SU-DHL-6 (cell line): ENCODE measurements around the gene RBM3.

ENCODE experiments used
- H2AFZ ChIP-seq: fragments of 200-600 bp; sonication (generic); 2 replicates; pipeline ENCODE4 v1.6.1; 2014; ENCODE audit warnings: low read depth, mild to moderate bottlenecking, moderate library complexity, mixed read lengths, antibody characterized with exemption, low read length; ENCODE audit not compliant: severe bottlenecking
- H3F3A ChIP-seq: fragments of 200-600 bp; shearing (Covaris generic); 2 replicates; pipeline ENCODE4 v1.6.0; 2016; ENCODE audit warnings: antibody characterized with exemption, mild to moderate bottlenecking; ENCODE audit not compliant: insufficient read depth
- H3K27ac ChIP-seq: fragments of 200-600 bp; sonication (generic); 2 replicates; pipeline ENCODE4 v1.5.1; 2016; ENCODE audit warnings: low read depth, mild to moderate bottlenecking, low read length, moderate library complexity, mixed read lengths
- H3K27me3 ChIP-seq: fragments of 200-600 bp; sonication (generic), shearing (Covaris generic); 2 replicates; pipeline ENCODE4 v1.6.0; 2014; ENCODE audit warnings: mild to moderate bottlenecking, low read length
- H3K36me3 ChIP-seq: fragments of 200-600 bp; sonication (generic); 2 replicates; pipeline ENCODE4 v1.6.1; 2014; ENCODE audit warnings: mild to moderate bottlenecking, low read length, mixed read lengths
- H3K4me2 ChIP-seq: fragments of 300-600, 200-600 bp; shearing (Covaris generic), sonication (generic); 2 replicates; pipeline ENCODE4 v1.6.0; 2014; ENCODE audit warnings: low read length, low read depth, mild to moderate bottlenecking; ENCODE audit not compliant: poor library complexity, severe bottlenecking
- H3K4me3 ChIP-seq: fragments of 200-600 bp; sonication (generic); 2 replicates; pipeline ENCODE4 v1.5.1; 2014; ENCODE audit warnings: antibody characterized with exemption, low read length, mild to moderate bottlenecking, mixed read lengths; ENCODE audit not compliant: insufficient read depth, poor library complexity, severe bottlenecking
- H3K79me2 ChIP-seq: fragments of 200-600 bp; sonication (generic); 2 replicates; pipeline ENCODE4 v1.6.1; 2014; ENCODE audit warnings: mild to moderate bottlenecking, low read length, moderate library complexity; ENCODE audit not compliant: insufficient read depth
- H3K9ac ChIP-seq: fragments of 200-600 bp; sonication (generic); 2 replicates; pipeline ENCODE4 v1.7.0; 2014; ENCODE audit warnings: mild to moderate bottlenecking, low read length
- H3K9me2 ChIP-seq: fragments of 200-600 bp; sonication (generic); replicated peaks from 2 replicates; pipeline ENCODE4 v1.6.1; 2014; ENCODE audit warnings: low read length; ENCODE audit not compliant: insufficient read depth
- H3K9me3 ChIP-seq: fragments of 200-600 bp; sonication (generic); 2 replicates; pipeline ENCODE4 v1.6.1; 2014; ENCODE audit warnings: low read length, mixed read lengths; ENCODE audit not compliant: insufficient read depth
- H4K20me1 ChIP-seq: fragments of 200-600 bp; sonication (generic); 2 replicates; pipeline ENCODE4 v1.6.1; 2014; ENCODE audit warnings: low read depth, mild to moderate bottlenecking, antibody characterized with exemption, low read length, moderate library complexity, mixed read lengths
- EZH2phosphoT487 ChIP-seq: fragments of 200-600 bp; sonication (generic), shearing (Covaris generic); conservative IDR thresholded peaks from 2 replicates; pipeline ENCODE4 v1.6.1; 2018; ENCODE audit warnings: mild to moderate bottlenecking, antibody characterized with exemption, low read length, moderate library complexity, mixed read lengths
- TF ChIP-seq, protein P1 (sequence below): fragments of 200-600 bp; sonication (generic); IDR thresholded peaks from one replicate; pipeline ENCODE4 v1.5.1; 2017; ENCODE audit warnings: antibody characterized with exemption, mild to moderate bottlenecking, low read length, moderate library complexity; ENCODE audit not compliant: insufficient read depth, poor library complexity, severe bottlenecking

The RBM3 gene

DNA sequence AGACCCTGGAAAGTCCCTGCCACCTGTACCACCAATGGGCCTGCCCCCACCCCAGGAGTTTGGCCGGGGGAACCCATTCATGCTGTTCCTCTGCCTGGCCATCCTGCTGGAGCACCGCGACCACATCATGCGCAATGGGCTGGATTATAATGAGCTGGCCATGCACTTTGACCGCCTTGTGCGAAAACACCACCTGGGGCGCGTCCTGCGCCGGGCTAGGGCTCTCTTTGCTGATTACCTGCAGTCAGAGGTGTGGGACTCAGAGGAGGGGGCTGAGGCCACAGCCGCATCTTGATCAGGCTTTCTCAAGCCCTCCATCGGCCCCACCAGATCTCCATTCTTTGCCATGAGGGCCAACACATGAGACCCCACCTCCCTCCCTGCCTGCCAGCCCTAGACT lies 13.6 kb upstream of the RBM3 start:
- no peaks in the 10 kb centered on the region for H4K20me1 ChIP-seq
- no peak for TF ChIP-seq EZH2phosphoT487
- TF ChIP-seq, protein P1, sequence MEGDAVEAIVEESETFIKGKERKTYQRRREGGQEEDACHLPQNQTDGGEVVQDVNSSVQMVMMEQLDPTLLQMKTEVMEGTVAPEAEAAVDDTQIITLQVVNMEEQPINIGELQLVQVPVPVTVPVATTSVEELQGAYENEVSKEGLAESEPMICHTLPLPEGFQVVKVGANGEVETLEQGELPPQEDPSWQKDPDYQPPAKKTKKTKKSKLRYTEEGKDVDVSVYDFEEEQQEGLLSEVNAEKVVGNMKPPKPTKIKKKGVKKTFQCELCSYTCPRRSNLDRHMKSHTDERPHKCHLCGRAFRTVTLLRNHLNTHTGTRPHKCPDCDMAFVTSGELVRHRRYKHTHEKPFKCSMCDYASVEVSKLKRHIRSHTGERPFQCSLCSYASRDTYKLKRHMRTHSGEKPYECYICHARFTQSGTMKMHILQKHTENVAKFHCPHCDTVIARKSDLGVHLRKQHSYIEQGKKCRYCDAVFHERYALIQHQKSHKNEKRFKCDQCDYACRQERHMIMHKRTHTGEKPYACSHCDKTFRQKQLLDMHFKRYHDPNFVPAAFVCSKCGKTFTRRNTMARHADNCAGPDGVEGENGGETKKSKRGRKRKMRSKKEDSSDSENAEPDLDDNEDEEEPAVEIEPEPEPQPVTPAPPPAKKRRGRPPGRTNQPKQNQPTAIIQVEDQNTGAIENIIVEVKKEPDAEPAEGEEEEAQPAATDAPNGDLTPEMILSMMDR: no peak
- no peaks in the 10 kb centered on the region for H3K79me2 ChIP-seq
- H3K9ac ChIP-seq: no peak overlapping the region
- H2AFZ ChIP-seq: no peak overlapping the region
- no peak overlapping the region for H3K4me3 ChIP-seq
- H3K9me2 ChIP-seq: no peaks in the 10 kb centered on the region
- H3K27me3 ChIP-seq: no peaks in the 10 kb centered on the region
- H3K36me3 ChIP-seq: no peaks in the 10 kb centered on the region
- H3K4me2 ChIP-seq: no peak overlapping the region
- no peaks in the 10 kb centered on the region for H3K9me3 ChIP-seq
- no peak overlapping the region for H3K27ac ChIP-seq
- no peaks in the 10 kb centered on the region for H3F3A ChIP-seq

DNA sequence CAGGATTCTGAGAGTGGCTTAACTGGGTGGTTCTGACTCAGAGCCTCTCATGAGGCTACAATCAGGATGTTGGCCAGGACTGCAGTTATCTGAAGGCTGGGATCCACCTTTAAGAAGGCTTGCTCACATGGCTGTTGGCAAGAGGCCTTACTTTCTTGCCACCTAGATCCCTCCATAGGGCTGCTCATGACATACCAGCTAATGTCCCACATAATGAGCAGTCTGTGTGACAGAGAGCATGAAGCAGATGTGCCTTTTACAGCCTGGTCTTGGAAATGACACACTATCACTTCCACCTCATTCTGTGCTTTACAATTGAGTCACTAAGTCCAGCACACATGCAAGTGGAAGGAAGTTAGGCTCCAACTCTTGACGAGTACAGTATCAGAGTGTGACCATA lies 4.3 kb upstream of the RBM3 start:
- Histone ChIP-seq H3K4me2 (no peak overlapping the region), H3K27ac (no peak overlapping the region), H3K79me2 (peaks cover 2% of the 10 kb centered on the region), H3K9me3 (no peaks in the 10 kb centered on the region), H3K27me3 (no peaks in the 10 kb centered on the region), H3K9ac (no peak overlapping the region), H3F3A (peaks cover 2% of the 10 kb centered on the region), H3K9me2 (no peaks in the 10 kb centered on the region), H3K36me3 (peaks cover 1% of the 10 kb centered on the region; the same call in 1 of the 2 replicates), H2AFZ (no peak overlapping the region), H4K20me1 (peaks cover under 1% of the 10 kb centered on the region; the same call in 1 of the 2 replicates), H3K4me3 (no peak overlapping the region)
- TF ChIP-seq EZH2phosphoT487: no peak
- TF ChIP-seq, protein P1: no peak

DNA sequence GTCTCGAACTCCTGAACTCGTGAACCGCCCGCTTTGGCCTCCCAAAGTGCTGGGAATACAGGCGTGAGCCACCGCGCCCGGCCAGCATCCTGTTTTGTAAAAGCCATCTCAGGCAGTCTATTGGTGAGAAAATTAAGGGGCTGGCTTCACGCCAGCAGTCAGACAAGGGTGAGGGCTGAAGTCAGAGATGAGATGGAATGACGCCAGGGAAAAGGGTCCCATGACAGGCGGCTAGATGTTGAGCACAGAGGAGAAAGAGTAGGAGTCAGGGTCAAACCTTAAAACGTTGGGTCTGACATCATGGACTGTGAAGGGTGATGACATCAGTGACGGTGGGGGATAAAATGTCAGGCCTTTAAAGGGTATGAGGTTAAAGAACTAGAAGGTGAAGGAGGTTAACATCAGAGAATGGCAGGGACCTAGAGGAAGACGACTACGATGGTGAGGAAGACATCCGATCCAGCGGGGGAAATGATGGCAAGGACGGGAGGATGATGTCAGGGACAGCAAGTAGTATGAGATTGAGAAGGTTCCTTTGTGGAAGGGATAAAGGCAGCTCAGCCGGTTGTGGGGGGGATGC lies 504 bp upstream of the RBM3 start:
- H3F3A ChIP-seq: peaks cover 22% of the 10 kb centered on the region
- peak overlapping the region; percentile 98 for H3K9ac ChIP-seq
- H3K27ac ChIP-seq: peak overlapping the region; percentile 51
- H3K4me2 ChIP-seq: peak overlapping the region; percentile 98
- TF ChIP-seq, protein P1: no peak
- no peak for TF ChIP-seq EZH2phosphoT487
- H3K36me3 ChIP-seq: peaks cover 30% of the 10 kb centered on the region
- H3K4me3 ChIP-seq: peak overlapping the region; percentile 98
- no peaks in the 10 kb centered on the region for H3K27me3 ChIP-seq
- peaks cover 15% of the 10 kb centered on the region for H3K79me2 ChIP-seq
- H2AFZ ChIP-seq: peak overlapping the region; percentile 35
- no peaks in the 10 kb centered on the region for H3K9me3 ChIP-seq
- H3K9me2 ChIP-seq: no peaks in the 10 kb centered on the region
- H4K20me1 ChIP-seq: peaks cover 7% of the 10 kb centered on the region; the same call in 1 of the 2 replicates
